ENCODE data around the gene GBX1. TPM values are rescaled to one million over a fixed set of nuclear protein-coding genes. Genes with fewer than 3 reads are reported as not detected.

The GBX1 gene
- total RNA-seq = 1.5 TPM
- long read RNA-seq, partial matches to known transcripts = 0 of 3 reads
- long read RNA-seq, other reads (novel, unspliced or antisense) = 3 of 3 reads

GRCh38 chr7:151167197-151167961 lies at the start of gene GBX1:
GBX1 (minus strand) TSS chr7:151167694; CDS start chr7:151167548, 146 bp downstream.
- DNase-seq (peak; percentile 53), ATAC-seq (peak; percentile 57)
- intact Hi-C loops (cut with micrococcal nuclease) = no loop called here

- intact Hi-C loops (cut with micrococcal nuclease) = no loop called here
- no peak for ATAC-seq
- DNase-seq = no peak
Measured at GRCh38 chr7:151215396-151215795, 47.9 kb upstream of the GBX1 start.

GRCh38 chr7:151213826-151214225 lies 46.3 kb upstream of the GBX1 start:
- DNase-seq (no peak), ATAC-seq (no peak)

GRCh38 chr7:151212626-151213025 lies 45.1 kb upstream of the GBX1 start:
- ATAC-seq (no peak), DNase-seq (no peak)
- intact Hi-C loops (cut with micrococcal nuclease) = no loop called here

More at GRCh38 chr7:151213826-151214225, 46.3 kb upstream of the GBX1 start:
- intact Hi-C loops (cut with micrococcal nuclease) = no loop called here

GRCh38 chr7:151211155-151211772 lies 43.8 kb upstream of the GBX1 start:
- ATAC-seq = no peak
- no peak for DNase-seq
- intact Hi-C loops (cut with micrococcal nuclease) = no loop called here

- intact Hi-C loops (cut with micrococcal nuclease) = no loop called here
- DNase-seq = no peak
- no peak for ATAC-seq
Measured at GRCh38 chr7:151210087-151210854, 42.8 kb upstream of the GBX1 start, which contains the start of gene H2BK1. H2BK1 (minus strand) TSS chr7:151210488; CDS start chr7:151210318, 170 bp downstream.

GRCh38 chr7:151209588-151209987 lies 42.1 kb upstream of the GBX1 start:
- no peak for ATAC-seq
- intact Hi-C loops (cut with micrococcal nuclease) = no loop called here
- no peak for DNase-seq

GRCh38 chr7:151208253-151208862 lies 40.9 kb upstream of the GBX1 start:
- no peak for ATAC-seq
- intact Hi-C loops (cut with micrococcal nuclease) = no loop called here
- DNase-seq = no peak

GRCh38 chr7:151207804-151208203 lies 40.3 kb upstream of the GBX1 start:
- DNase-seq (no peak), ATAC-seq (no peak)
- intact Hi-C loops (cut with micrococcal nuclease) = no loop called here

- intact Hi-C loops (cut with micrococcal nuclease) = no loop called here
- DNase-seq (no peak), ATAC-seq (no peak)
Measured at GRCh38 chr7:151207315-151207714, 39.8 kb upstream of the GBX1 start.

- no peak for DNase-seq
- intact Hi-C loops (cut with micrococcal nuclease) = no loop called here
- no peak for ATAC-seq
Measured at GRCh38 chr7:151206914-151207313, 39.4 kb upstream of the GBX1 start.

GRCh38 chr7:151205730-151206129 lies 38.2 kb upstream of the GBX1 start:
- ATAC-seq (no peak), DNase-seq (no peak)
- intact Hi-C loops (cut with micrococcal nuclease) = no loop called here

- intact Hi-C loops (cut with micrococcal nuclease) = no loop called here
- DNase-seq = no peak
- peak; percentile 22 for ATAC-seq
Measured at GRCh38 chr7:151204383-151205032, 37.0 kb upstream of the GBX1 start.

- ATAC-seq (no peak), DNase-seq (no peak)
- intact Hi-C loops (cut with micrococcal nuclease) = no loop called here
Measured at GRCh38 chr7:151202836-151203235, 35.3 kb upstream of the GBX1 start.

GRCh38 chr7:151201751-151202150 lies 34.3 kb upstream of the GBX1 start:
- intact Hi-C loops (cut with micrococcal nuclease) = no loop called here
- no peak for ATAC-seq
- DNase-seq = no peak

- DNase-seq (no peak), ATAC-seq (no peak)
- intact Hi-C loops (cut with micrococcal nuclease) = no loop called here
Measured at GRCh38 chr7:151201344-151201743, 33.9 kb upstream of the GBX1 start.

GRCh38 chr7:151198945-151199848 lies 31.7 kb upstream of the GBX1 start:
- DNase-seq = no peak
- intact Hi-C loops (cut with micrococcal nuclease) = no loop called here
- no peak for ATAC-seq

- ATAC-seq (no peak), DNase-seq (no peak)
- intact Hi-C loops (cut with micrococcal nuclease) = no loop called here
Measured at GRCh38 chr7:151197932-151198331, 30.4 kb upstream of the GBX1 start.
